Endothelial cell of umbilical vein (primary cell): Measurements from ENCODE around the gene THUMPD3. TPM values are rescaled to one million over a fixed set of nuclear protein-coding genes. Genes with fewer than 3 reads are reported as not detected.

Source experiments
- BruUV-seq: library from RNA; stranded (reverse); fragments of 400-500 nt; replicated peaks from 2 replicates; lab custom pipeline; 2021; lab: Mats Ljungman, UMichigan
- CTCF ChIA-PET: fragments of 300-600, 350-600 bp; sonication (Branson Sonifier 250); formaldehyde crosslinking; loops from one replicate; lab custom pipeline; 2021; ENCODE audit warnings: antibody characterized with exemption, inconsistent platforms; lab: Charles Lee
- POLR2A ChIA-PET: fragments of 300-600, 350-600 bp; sonication (Branson Sonifier 250); formaldehyde crosslinking; loops from one replicate; lab custom pipeline; 2021; ENCODE audit warnings: antibody characterized with exemption, inconsistent platforms; lab: Charles Lee
- DNase-seq: peaks from one replicate; pipeline ENCODE4 v3.0.0-alpha.2; 2011; ENCODE audit warnings: low read depth, low spot score
- FAIRE-seq: peaks from 2 replicates; lab custom pipeline; 2011; peaks lifted over from hg19 to GRCh38; lab: Jason Lieb, UNC
- H2AFZ ChIP-seq: 2 replicates; pipeline ENCODE4 v1.6.0; 2012; ENCODE audit warnings: low read depth, low read length, control low read depth, inconsistent platforms
- H3K27ac ChIP-seq: 2 replicates; pipeline ENCODE4 v1.5.1; 2011; ENCODE audit warnings: low read depth, mild to moderate bottlenecking, control low read depth, low read length, moderate library complexity; ENCODE audit not compliant: insufficient read depth
- H3K27me3 ChIP-seq, 2 experiments: 2 replicates each; pipeline versions ENCODE4 v1.6.0 to v1.6.1; 2011; ENCODE audit warnings: low read length in 2 of 2, mixed read lengths in 1 of 2; ENCODE audit not compliant: control insufficient read depth in 2 of 2, insufficient read depth in 2 of 2
- H3K36me3 ChIP-seq, 2 experiments: 2 replicates in 1 of 2; 3 replicates in 1 of 2; pipeline ENCODE4 v1.5.1; 2011; ENCODE audit warnings: low read length in 2 of 2, mild to moderate bottlenecking in 1 of 2, moderate library complexity in 1 of 2; ENCODE audit not compliant: control insufficient read depth in 2 of 2, insufficient read depth in 2 of 2; ENCODE audit errors: extremely low read depth in 1 of 2
- H3K4me1 ChIP-seq: 3 replicates; pipeline ENCODE4 v1.5.1; 2011; ENCODE audit warnings: mild to moderate bottlenecking, low read length; ENCODE audit not compliant: control insufficient read depth, insufficient read depth; ENCODE audit errors: extremely low read depth
- H3K4me2 ChIP-seq: 2 replicates; pipeline ENCODE4 v1.6.1; 2011; ENCODE audit warnings: low read length, control low read depth, mixed read lengths; ENCODE audit not compliant: insufficient read depth
- H3K4me3 ChIP-seq, 3 experiments: fragments of 200-600 bp in 1 of 3; sonication (generic), shearing (Covaris generic) in 1 of 3; replicated peaks in 1 of 3; 2 replicates each; pipeline ENCODE4 v1.5.1; 2011 to 2016; ENCODE audit warnings: control low read depth in 3 of 3, low read length in 3 of 3, mild to moderate bottlenecking in 2 of 3, inconsistent platforms in 1 of 3, low read depth in 1 of 3, moderate library complexity in 1 of 3; ENCODE audit not compliant: insufficient read depth in 1 of 3
- H3K79me2 ChIP-seq: 2 replicates; pipeline ENCODE4 v1.6.0; 2012; ENCODE audit warnings: low read length, inconsistent platforms; ENCODE audit not compliant: control insufficient read depth, insufficient read depth
- H3K9ac ChIP-seq: replicated peaks from 2 replicates; pipeline ENCODE3; 2011; ENCODE audit warnings: low read length, control low read depth; ENCODE audit not compliant: insufficient read depth; ENCODE audit errors: extremely low read depth
- H3K9me1 ChIP-seq: replicated peaks from 3 replicates; pipeline ENCODE4 v1.6.0; 2011; ENCODE audit warnings: mild to moderate bottlenecking, low read length; ENCODE audit not compliant: control insufficient read depth, insufficient read depth; ENCODE audit errors: extremely low read depth
- H3K9me3 ChIP-seq: replicated peaks from 2 replicates; pipeline ENCODE4 v1.5.1; 2012; ENCODE audit warnings: low read length, inconsistent platforms; ENCODE audit not compliant: control insufficient read depth, insufficient read depth
- H4K20me1 ChIP-seq: replicated peaks from 2 replicates; pipeline ENCODE3; 2011; ENCODE audit warnings: mild to moderate bottlenecking, low read length; ENCODE audit not compliant: control insufficient read depth, insufficient read depth; ENCODE audit errors: extremely low read depth
- EZH2 ChIP-seq: IDR thresholded peaks from 2 replicates; pipeline ENCODE4 v1.6.1; 2012; ENCODE audit warnings: borderline replicate concordance, low read depth, mild to moderate bottlenecking, moderate library complexity, low read length, inconsistent platforms; ENCODE audit not compliant: severe bottlenecking
- FOS ChIP-seq: IDR thresholded peaks from 2 replicates; pipeline ENCODE4 v1.6.1; 2011; ENCODE audit warnings: mild to moderate bottlenecking, low read length, moderate library complexity, borderline replicate concordance; ENCODE audit not compliant: insufficient read depth
- GATA2 ChIP-seq: IDR thresholded peaks from 2 replicates; pipeline ENCODE4 v1.7.0; 2011; ENCODE audit warnings: low read depth, mild to moderate bottlenecking, moderate library complexity, mixed read lengths, low read length; ENCODE audit not compliant: insufficient read length, insufficient read depth
- JUN ChIP-seq: IDR thresholded peaks from 2 replicates; pipeline ENCODE4 v1.6.1; 2011; ENCODE audit warnings: borderline replicate concordance, low read depth; ENCODE audit not compliant: insufficient read length, insufficient read depth
- MYC ChIP-seq: IDR thresholded peaks from one replicate; pipeline ENCODE4 v1.6.1; 2011; ENCODE audit warnings: mild to moderate bottlenecking, low read depth, low read length
- POLR2A ChIP-seq: IDR thresholded peaks from 2 replicates; pipeline ENCODE4 v1.6.1; 2012; ENCODE audit warnings: low read depth, mild to moderate bottlenecking, control low read depth, low read length
- POLR2AphosphoS5 ChIP-seq: IDR thresholded peaks from 2 replicates; pipeline ENCODE4 v1.6.1; 2012; ENCODE audit warnings: low read depth, mild to moderate bottlenecking, control low read depth, low read length, moderate library complexity; ENCODE audit not compliant: insufficient read depth
- dilution Hi-C: fragments of 300-500 bp; cut with MboI; formaldehyde crosslinking; loops from one replicate; pipeline ENCODE4 v1.15.0; 2019; ENCODE audit warnings: low sequenced_read_pairs; ENCODE audit not compliant: extremely low pct_ligation_motif_present
- intact Hi-C: fragments of 100-400 bp; cut with micrococcal nuclease; formaldehyde crosslinking; loops from one replicate; pipeline ENCODE4 v1.10.0; 2022
- polyA plus RNA-seq, 4 experiments: library from polyadenylated mRNA; depleted of rRNA in 3 of 4; stranded (reverse) in 3 of 4; unstranded in 1 of 4; fragments of >200 nt; gene quantifications; 2 replicates each; pipeline versions ENCODE4 v1.2.1 to v1.2.3, GENCODE V29; 2011 to 2012; ENCODE audit warnings: missing spikeins in 1 of 4
- total RNA-seq: library from RNA; stranded (reverse); gene quantifications from 2 replicates; pipeline ENCODE4 v1.2.3, GENCODE V29; 2021
- TF ChIP-seq, protein P1 (sequence below): IDR thresholded peaks from 2 replicates; pipeline ENCODE4 v1.6.1; 2011; ENCODE audit not compliant: insufficient read depth, insufficient read length
- TF ChIP-seq, protein P2 (sequence below), 2 donors: IDR thresholded peaks; 1 replicate in 1 of 2; 2 replicates in 1 of 2; pipeline ENCODE4 v1.5.1; 2011; ENCODE audit warnings: low read length in 2 of 2, mild to moderate bottlenecking in 2 of 2, moderate library complexity in 2 of 2, control low read depth in 1 of 2, inconsistent platforms in 1 of 2, low read depth in 1 of 2; ENCODE audit not compliant: insufficient read depth in 1 of 2; ENCODE audit errors: extremely low read depth in 1 of 2

The THUMPD3 gene
- total and polyA plus RNA-seq, 2 donors (not counting 3 experiments of a cell fraction or from before 2014, with no cell fraction given) = 10.0 to 26.5 TPM

GRCh38 chr3:9416139-9416780 is 53.4 kb downstream of the THUMPD3 start:
- Histone ChIP-seq H3K9me3 (no peaks in the 10 kb centered on the region), H3K9ac (no peak overlapping the region), H3K36me3 (peaks cover 0 to 2% of the 10 kb centered on the region in 2 experiments), H2AFZ (no peak overlapping the region), H3K4me1 (peaks cover 20% of the 10 kb centered on the region), H3K79me2 (peaks cover 98% of the 10 kb centered on the region), H3K4me2 (no peak overlapping the region), H3K9me1 (no peaks in the 10 kb centered on the region), H3K27ac (no peak overlapping the region), H3K27me3 (no peaks in the 10 kb centered on the region), H4K20me1 (peaks cover 28% of the 10 kb centered on the region), H3K4me3 (no peak overlapping the region)
- no peak for FAIRE-seq
- POLR2A ChIA-PET = interaction anchor here (0.6 to 1.2 kb wide), 2 partner anchors 17 to 20 kb away, joined by 3 to 4 read pairs; no protein-coding TSS in a partner anchor
- no TSS peak for BruUV-seq
- intact Hi-C loops (no loop called here), dilution Hi-C loops (no loop called here)
- TF ChIP-seq, protein P1, sequence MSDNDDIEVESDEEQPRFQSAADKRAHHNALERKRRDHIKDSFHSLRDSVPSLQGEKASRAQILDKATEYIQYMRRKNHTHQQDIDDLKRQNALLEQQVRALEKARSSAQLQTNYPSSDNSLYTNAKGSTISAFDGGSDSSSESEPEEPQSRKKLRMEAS = no peak
- TF ChIP-seq FOS (no peak), MYC (no peak), EZH2 (no peak), POLR2AphosphoS5 (no peak), GATA2 (no peak), JUN (no peak), POLR2A (no peak)
- TF ChIP-seq, protein P2, sequence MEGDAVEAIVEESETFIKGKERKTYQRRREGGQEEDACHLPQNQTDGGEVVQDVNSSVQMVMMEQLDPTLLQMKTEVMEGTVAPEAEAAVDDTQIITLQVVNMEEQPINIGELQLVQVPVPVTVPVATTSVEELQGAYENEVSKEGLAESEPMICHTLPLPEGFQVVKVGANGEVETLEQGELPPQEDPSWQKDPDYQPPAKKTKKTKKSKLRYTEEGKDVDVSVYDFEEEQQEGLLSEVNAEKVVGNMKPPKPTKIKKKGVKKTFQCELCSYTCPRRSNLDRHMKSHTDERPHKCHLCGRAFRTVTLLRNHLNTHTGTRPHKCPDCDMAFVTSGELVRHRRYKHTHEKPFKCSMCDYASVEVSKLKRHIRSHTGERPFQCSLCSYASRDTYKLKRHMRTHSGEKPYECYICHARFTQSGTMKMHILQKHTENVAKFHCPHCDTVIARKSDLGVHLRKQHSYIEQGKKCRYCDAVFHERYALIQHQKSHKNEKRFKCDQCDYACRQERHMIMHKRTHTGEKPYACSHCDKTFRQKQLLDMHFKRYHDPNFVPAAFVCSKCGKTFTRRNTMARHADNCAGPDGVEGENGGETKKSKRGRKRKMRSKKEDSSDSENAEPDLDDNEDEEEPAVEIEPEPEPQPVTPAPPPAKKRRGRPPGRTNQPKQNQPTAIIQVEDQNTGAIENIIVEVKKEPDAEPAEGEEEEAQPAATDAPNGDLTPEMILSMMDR (IDR thresholded peaks at IDR 0.05; ENCODE audit: extremely low read depth in 1 of 2, insufficient read depth in 1 of 2, low read depth in 1 of 2, low read length in 2 of 2) = no peak
- DNase-seq = no peak
- CTCF ChIA-PET = interaction anchor here (1.0 to 1.9 kb wide), 3 partner anchors 8 to 16 kb away, joined by 4 to 7 read pairs (median 6); no protein-coding TSS in a partner anchor
